Measurements from ENCODE around the gene DIS3L2.

DIS3L2 gene

GRCh38 chr2:231961349-231962166 lies at the start of gene DIS3L2:
TSS of gene DIS3L2 (plus strand) at chr2:231961713. CDS start at chr2:232014928, 53,215 bp downstream.
- Mint-ChIP-seq H3K36me3 (ENCODE audit: low read depth) (peaks cover 12% of the 10 kb centered on the region), H3K27ac (peak within 1 kb of the TSS; percentile 89), H3K4me3 (peak within 1 kb of the TSS; percentile 99), H3K27me3 (peaks cover 9% of the 10 kb centered on the region), H3K9me3 (no peaks in the 10 kb centered on the region), H3K4me1 (ENCODE audit: low read depth) (peaks cover 47% of the 10 kb centered on the region)
- intact Hi-C loops (cut with micrococcal nuclease) = no loop called here

DNA sequence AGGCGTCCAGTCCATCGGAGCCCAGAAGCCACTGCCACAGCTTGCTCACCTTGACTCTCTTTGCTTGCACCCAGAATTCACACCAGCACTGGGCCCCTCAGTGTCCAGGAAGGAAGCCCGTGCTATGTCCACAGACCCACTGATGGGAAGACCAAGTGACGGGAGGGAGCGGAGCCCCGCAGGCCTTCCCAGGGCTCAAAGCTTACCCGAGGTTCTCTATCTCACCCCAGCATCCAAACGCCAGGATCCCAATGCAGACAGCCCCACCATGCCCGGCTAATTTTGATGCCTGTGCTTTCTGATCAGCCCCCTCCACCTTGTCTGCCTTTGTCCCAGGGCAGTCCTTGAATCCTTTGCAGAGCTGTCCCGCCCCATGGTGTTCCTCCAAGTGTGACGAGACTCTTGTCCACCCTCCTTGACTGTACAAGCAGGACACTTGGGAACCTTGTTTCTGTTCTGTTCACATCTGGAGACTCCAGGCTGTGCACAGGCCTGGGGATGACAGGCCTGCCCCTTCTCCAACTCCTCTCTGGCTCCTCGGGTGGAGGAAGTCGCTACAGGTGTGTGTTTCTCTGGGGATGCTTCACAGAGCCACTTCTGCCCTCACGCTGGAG lies 47.3 kb upstream of the DIS3L2 start:
- no peak overlapping the region for H3K4me3 Mint-ChIP-seq
- no peaks in the 10 kb centered on the region for H3K36me3 Mint-ChIP-seq (ENCODE audit: low read depth)
- intact Hi-C loops (cut with micrococcal nuclease) = no loop called here
- H3K9me3 Mint-ChIP-seq = no peaks in the 10 kb centered on the region
- no peak overlapping the region for H3K27ac Mint-ChIP-seq
- peaks cover 8% of the 10 kb centered on the region for H3K4me1 Mint-ChIP-seq (ENCODE audit: low read depth)
- peaks cover 19% of the 10 kb centered on the region for H3K27me3 Mint-ChIP-seq

DNA sequence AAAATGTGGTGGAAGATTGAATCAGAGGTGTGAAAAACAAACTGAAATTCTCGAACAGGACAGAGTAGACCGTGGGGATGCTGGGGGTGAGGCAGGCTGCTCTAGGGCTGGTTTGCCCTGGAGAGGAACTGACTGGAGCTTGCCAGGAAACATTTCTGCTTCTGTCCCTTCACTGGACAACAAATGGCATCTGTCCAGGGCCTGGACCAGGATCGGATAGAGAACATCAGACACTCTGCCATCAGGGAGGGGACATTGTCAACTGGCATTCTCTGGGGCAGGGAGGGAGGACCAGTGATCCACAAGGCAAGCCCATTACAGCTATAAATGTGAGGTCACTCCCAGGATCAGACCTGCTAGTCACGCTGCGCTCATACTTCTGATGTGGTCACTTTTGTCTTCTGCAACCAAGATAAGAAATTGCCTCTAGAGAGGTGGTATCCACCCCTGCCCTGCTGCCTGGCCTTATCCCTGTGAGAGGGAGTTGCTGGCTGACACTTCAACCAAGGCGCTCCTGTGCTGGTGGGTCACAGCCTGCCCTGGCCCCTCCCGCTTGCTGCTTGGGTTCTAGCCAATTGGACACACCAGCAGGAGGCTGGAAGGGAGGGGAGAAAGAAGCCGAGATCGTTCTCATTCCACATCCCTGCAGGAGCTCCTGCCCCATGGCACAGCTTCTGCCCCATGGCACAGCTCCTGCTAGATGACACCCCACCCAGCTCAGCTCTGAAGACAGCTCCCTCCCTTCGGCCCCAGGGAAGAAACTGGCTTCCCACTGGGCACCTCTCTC lies 44.0 kb upstream of the DIS3L2 start:
- H3K9me3 Mint-ChIP-seq = no peaks in the 10 kb centered on the region
- peaks cover 21% of the 10 kb centered on the region for H3K27me3 Mint-ChIP-seq
- intact Hi-C loops (cut with micrococcal nuclease) = no loop called here
- H3K36me3 Mint-ChIP-seq (ENCODE audit: low read depth) = no peaks in the 10 kb centered on the region
- H3K4me1 Mint-ChIP-seq (ENCODE audit: low read depth) = no peaks in the 10 kb centered on the region
- no peak overlapping the region for H3K27ac Mint-ChIP-seq
- H3K4me3 Mint-ChIP-seq = no peak overlapping the region

DNA sequence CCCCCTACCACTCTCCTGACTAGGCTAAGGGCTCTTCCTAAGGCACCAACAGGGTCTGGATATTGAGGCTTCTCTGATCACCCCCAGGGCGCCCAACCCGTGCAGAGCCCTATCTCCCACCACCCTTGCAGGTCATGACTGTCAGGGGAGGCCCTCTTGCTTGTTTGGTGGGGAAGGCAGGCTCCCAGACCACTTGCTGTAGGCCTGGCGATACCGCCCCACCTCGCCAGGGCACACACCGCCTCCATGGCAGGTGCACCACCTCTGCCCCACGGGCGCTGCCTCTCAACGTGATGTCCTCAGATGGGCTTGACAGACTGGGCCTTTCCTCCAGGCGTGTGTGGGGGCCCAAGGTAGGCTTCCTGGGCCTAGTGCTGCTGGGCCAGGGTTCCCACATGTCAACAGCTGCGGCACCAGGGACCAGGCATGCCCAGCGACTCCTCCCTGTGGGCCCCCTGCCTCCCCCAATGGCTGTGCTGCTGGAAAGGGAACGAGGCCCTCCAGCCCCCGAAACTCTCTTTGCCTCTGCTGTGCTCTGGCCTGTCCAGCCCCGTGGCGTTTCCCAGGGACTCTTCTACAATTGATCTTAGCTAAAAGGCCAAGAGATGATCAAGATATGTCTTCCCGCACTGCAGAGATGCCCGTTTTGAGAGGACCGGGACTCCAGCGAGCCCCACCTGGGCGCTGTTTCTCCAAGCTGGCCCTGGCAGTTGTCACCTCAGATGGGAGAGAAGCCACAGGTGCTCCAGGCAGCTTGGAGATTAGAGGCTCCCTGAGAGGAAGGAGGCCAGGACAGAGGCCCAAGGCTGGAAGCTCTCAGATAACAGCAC lies 42.8 kb upstream of the DIS3L2 start:
- intact Hi-C loops (cut with micrococcal nuclease) = no loop called here
- no peaks in the 10 kb centered on the region for H3K4me1 Mint-ChIP-seq (ENCODE audit: low read depth)
- no peaks in the 10 kb centered on the region for H3K9me3 Mint-ChIP-seq
- no peak overlapping the region for H3K27ac Mint-ChIP-seq
- no peak overlapping the region for H3K4me3 Mint-ChIP-seq
- no peaks in the 10 kb centered on the region for H3K36me3 Mint-ChIP-seq (ENCODE audit: low read depth)
- peaks cover 29% of the 10 kb centered on the region for H3K27me3 Mint-ChIP-seq

DNA sequence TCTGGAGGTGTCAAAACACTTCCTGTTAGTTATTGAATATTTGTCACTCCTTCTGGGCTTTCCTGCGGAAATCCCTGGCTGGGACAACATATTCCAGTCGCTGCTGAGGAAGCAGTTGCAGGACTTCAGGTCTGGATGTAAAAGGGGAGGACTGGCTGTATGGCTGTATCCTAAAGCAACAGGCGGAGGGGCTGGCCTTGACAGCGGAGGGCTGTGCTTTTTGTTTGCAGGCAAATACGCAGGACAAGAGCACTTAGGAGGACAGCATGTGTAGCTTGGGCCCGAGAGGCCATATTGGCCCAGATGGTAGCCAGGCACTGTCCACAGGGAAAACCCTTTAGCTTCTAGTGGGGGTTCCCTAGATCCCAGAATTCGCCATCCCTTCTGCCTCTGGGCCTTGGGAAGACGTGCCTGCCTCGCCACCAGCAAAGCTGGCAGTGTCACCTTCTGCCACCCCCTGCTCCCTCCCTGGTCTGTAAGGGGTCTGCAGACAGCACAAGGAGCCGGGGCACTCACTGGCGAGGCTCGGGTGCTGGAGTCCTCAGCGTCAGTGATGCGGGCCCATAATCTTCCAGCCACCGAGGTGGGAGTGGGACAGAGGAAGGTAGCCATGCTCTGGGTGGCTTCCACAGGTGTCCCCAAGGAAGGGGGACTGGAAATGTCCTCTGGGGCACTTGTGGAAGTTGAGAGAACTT lies 42.0 kb upstream of the DIS3L2 start:
- H3K27ac Mint-ChIP-seq = no peak overlapping the region
- H3K27me3 Mint-ChIP-seq = peaks cover 37% of the 10 kb centered on the region
- H3K4me1 Mint-ChIP-seq (ENCODE audit: low read depth) = no peaks in the 10 kb centered on the region
- no peaks in the 10 kb centered on the region for H3K36me3 Mint-ChIP-seq (ENCODE audit: low read depth)
- H3K4me3 Mint-ChIP-seq = no peak overlapping the region
- intact Hi-C loops (cut with micrococcal nuclease) = loop anchor here (5.0 kb wide), 2 partner anchors 223 to 523 kb away; no protein-coding TSS in a partner anchor
- H3K9me3 Mint-ChIP-seq = no peaks in the 10 kb centered on the region

DNA sequence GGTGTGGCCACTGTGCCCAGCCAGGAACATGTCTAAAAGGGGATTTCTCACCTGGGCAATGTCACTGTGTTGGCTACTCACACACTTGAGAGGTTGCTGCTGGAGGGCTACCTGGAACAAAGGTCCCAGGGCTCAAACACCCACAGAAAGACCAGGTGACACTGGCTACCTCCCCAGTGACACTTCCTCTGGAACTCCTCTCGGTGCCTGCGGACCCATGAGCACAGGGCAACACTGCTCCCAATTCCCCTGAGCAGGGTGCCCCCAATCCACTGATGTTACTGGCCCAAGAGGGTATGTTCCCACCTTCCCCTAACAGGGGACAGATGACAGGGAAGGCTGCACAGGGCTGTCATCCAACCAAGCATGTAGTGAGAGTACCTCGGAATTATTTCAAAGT lies 41.1 kb upstream of the DIS3L2 start:
- H3K36me3 Mint-ChIP-seq (ENCODE audit: low read depth) = no peaks in the 10 kb centered on the region
- no peaks in the 10 kb centered on the region for H3K4me1 Mint-ChIP-seq (ENCODE audit: low read depth)
- H3K27me3 Mint-ChIP-seq = peaks cover 43% of the 10 kb centered on the region
- H3K4me3 Mint-ChIP-seq = no peak overlapping the region
- H3K9me3 Mint-ChIP-seq = no peaks in the 10 kb centered on the region
- H3K27ac Mint-ChIP-seq = no peak overlapping the region
- intact Hi-C loops (cut with micrococcal nuclease) = loop anchor here (5.0 kb wide), 2 partner anchors 222 to 522 kb away; no protein-coding TSS in a partner anchor

DNA sequence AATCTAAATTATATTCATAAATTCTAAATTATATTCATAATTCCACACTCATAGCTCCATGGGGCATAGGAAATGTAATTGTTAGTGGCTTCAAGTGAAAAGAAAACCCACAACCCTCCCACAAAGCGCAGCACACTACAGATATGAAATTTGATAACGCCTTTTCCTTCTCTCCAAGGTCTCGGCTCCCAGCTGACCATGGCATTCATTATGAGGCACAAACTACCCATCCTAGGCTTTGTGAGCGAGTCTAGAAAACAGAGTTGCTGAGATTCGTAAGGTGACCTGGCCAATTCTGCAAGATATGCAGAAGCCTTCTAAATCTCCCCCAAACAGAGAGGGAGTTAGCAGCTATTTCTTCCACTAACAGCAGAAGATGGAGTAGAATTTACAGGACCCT lies 40.7 kb upstream of the DIS3L2 start:
- Mint-ChIP-seq H3K4me3 (no peak overlapping the region), H3K27ac (no peak overlapping the region), H3K9me3 (no peaks in the 10 kb centered on the region), H3K27me3 (peaks cover 47% of the 10 kb centered on the region), H3K36me3 (ENCODE audit: low read depth) (no peaks in the 10 kb centered on the region), H3K4me1 (ENCODE audit: low read depth) (no peaks in the 10 kb centered on the region)
- intact Hi-C loops (cut with micrococcal nuclease) = loop anchor here (5.0 kb wide), 2 partner anchors 222 to 522 kb away; no protein-coding TSS in a partner anchor

DNA sequence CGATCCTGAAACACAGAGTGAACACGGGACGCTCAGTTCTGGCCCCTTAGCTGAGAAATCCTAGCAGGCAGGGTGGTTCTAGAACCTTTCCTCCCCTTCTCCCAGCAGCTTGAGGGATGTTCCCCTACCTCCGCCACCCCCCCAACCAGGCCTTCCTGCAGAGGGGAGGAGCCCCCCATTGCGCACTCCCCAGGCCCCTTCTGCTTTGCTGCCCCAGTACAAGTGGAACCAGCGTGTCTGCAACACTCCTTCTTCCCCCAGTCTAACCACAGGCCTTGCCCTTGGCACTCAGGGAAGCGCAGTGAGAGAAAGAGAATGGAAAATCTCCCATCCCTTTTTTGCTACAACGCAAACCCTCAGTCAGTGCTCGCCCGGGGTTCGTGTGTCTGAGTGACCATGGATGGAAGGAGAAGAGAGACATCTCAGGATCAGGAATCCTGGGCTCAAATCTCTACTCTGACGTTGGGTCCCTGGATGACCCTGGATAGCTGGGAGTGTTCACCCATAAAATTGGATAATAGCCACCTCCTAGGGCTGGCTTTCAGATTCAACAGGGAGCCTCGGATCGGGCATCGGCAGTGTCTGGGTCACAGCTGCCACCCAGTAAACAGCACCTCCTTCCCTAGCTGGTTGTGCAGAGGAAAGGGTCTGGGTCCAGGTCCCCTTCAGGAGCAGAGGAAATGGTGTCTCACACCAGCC lies 39.1 kb upstream of the DIS3L2 start:
- H3K36me3 Mint-ChIP-seq (ENCODE audit: low read depth) = no peaks in the 10 kb centered on the region
- H3K27me3 Mint-ChIP-seq = peaks cover 59% of the 10 kb centered on the region
- peaks cover 11% of the 10 kb centered on the region for H3K4me1 Mint-ChIP-seq (ENCODE audit: low read depth)
- intact Hi-C loops (cut with micrococcal nuclease) = loop anchor here (5.0 kb wide), 2 partner anchors 220 to 520 kb away; no protein-coding TSS in a partner anchor
- no peak overlapping the region for H3K4me3 Mint-ChIP-seq
- no peaks in the 10 kb centered on the region for H3K9me3 Mint-ChIP-seq
- no peak overlapping the region for H3K27ac Mint-ChIP-seq

GRCh38 chr2:231923010-231923344 lies 38.5 kb upstream of the DIS3L2 start:
- no peak overlapping the region for H3K4me3 Mint-ChIP-seq
- peaks cover 62% of the 10 kb centered on the region for H3K27me3 Mint-ChIP-seq
- H3K27ac Mint-ChIP-seq = no peak overlapping the region

DNA sequence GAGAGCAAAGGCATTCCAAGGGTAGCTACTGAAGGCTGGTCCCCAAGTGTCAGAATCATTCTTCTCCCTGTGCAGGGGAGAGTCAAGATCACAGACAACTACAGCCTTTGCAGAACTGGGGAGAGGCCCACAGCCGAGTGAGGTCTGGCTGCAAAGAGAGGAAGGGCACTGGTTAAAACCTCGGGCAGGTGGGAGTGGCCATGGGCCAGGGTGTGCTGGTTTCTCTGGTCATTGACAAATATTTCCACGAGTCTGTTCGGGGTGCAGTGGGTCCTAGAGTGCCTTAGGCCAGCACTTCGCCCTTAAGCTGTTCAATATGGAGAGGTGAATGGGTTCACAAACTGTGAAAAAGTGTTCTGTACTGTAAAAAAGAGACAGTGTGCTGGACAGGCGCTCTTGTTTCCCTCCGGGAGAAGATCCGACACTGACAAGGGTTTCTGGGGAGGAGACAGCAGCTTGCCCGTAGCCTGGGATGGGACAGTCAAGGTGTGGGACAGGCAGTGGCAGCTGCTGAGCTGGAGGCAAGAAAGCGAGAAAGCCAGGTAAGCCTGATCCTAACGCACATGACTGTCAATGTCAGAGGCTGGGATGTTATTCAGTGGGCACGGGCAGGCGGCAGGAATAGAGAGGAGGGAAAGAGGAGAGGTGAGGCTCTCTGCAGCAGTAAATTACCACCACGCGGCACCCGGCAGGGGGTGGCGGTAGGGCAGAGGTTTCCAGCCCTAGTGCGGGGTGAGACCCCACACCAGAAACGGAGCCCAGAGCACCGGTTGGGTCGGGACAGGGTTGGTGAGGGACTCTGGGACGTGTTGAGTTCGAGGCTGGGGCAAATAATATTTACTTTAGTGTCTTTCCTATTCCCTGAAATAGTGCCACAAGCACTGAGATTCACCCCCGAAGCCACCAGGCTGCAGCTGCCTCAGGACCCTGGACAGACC lies 37.3 kb upstream of the DIS3L2 start:
- Mint-ChIP-seq H3K4me3 (no peak overlapping the region), H3K4me1 (ENCODE audit: low read depth) (peaks cover 11% of the 10 kb centered on the region), H3K36me3 (ENCODE audit: low read depth) (no peaks in the 10 kb centered on the region), H3K27me3 (peaks cover 73% of the 10 kb centered on the region), H3K9me3 (no peaks in the 10 kb centered on the region), H3K27ac (no peak overlapping the region)
- intact Hi-C loops (cut with micrococcal nuclease) = loop anchor here (5.0 kb wide), 2 partner anchors 218 to 518 kb away; no protein-coding TSS in a partner anchor

More at GRCh38 chr2:231923010-231923344, 38.5 kb upstream of the DIS3L2 start:
- H3K36me3 Mint-ChIP-seq (ENCODE audit: low read depth) = no peaks in the 10 kb centered on the region
- H3K4me1 Mint-ChIP-seq (ENCODE audit: low read depth) = peaks cover 11% of the 10 kb centered on the region
- H3K9me3 Mint-ChIP-seq = no peaks in the 10 kb centered on the region
- intact Hi-C loops (cut with micrococcal nuclease) = loop anchor here (5.0 kb wide), 2 partner anchors 219 to 519 kb away; no protein-coding TSS in a partner anchor

- H3K4me3 Mint-ChIP-seq = no peak overlapping the region
- H3K4me1 Mint-ChIP-seq (ENCODE audit: low read depth) = peaks cover 11% of the 10 kb centered on the region
- H3K9me3 Mint-ChIP-seq = no peaks in the 10 kb centered on the region
- intact Hi-C loops (cut with micrococcal nuclease) = loop anchor here (1.0 to 5.0 kb wide), 3 partner anchors 217 to 517 kb away; no protein-coding TSS in a partner anchor
- peaks cover 80% of the 10 kb centered on the region for H3K27me3 Mint-ChIP-seq
- no peak overlapping the region for H3K27ac Mint-ChIP-seq
- no peaks in the 10 kb centered on the region for H3K36me3 Mint-ChIP-seq (ENCODE audit: low read depth)
Observed at GRCh38 chr2:231924889-231925275, 36.6 kb upstream of the DIS3L2 start.
